Right kidney (tissue), 1 donor: ENCODE results near the gene MID1.

ENCODE experiments used
- DNase-seq: peaks from one replicate; pipeline ENCODE4 v3.0.0-alpha.2; 2016

MID1 gene

DNA sequence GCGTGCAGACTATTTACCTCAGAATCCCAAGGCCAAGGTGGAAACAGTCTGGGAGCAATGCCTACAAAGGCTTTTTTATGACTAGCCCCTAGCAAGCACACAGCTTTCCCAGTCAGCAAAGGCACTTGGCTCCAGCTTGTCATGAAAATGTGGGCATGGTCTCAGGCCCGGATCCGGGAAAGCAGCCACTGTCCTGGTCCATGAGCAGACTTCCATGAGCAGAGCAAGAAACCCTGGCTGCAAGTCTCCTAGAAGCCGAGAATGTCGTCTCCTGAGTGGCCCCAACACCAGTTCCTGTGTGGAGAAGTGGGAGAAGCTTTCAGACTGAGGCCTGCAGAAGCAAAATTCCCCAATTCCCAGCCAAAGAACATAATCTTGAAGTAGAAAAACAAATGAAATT lies 190.5 kb downstream of the MID1 start:
- DNase-seq, result no peak

DNA sequence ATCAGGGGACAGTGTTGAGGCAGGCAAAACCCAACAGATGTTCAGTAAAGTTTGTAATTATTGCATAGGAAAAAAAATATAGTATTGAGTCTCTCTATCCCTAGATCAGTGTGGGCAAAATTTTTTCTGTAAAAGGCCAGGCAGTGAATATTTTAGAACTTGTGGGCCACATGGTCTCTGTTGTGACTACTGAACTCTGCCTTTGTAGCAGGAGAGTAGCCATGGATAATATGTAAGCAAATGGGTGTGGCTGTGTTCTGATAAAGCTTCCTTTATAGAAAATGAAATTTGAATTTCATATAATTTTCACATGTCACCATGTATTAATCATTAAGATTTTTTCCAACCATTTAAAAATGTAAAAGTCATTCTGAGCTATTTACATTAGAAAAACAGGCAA lies 193.1 kb downstream of the MID1 start:
- no peak for DNase-seq

DNA sequence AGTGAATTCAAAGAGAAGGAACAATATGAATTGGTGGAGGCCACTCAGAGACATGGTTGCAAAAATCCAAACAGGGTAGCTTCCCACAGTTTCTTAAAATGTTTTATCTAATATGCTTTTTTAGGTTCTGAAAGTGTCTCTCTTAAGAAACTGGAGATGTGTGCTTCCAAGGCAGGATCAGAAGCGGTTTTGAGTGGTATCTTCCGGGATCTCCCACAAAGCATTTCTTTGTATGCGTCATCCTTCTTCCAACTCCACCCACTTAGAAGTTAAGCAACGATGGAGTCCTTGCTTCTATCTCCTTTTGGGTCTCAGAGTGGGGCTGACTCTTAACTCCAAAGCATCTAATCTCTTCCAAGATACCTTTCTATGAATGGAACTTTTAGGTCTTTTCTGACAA lies 196.7 kb downstream of the MID1 start:
- no peak for DNase-seq

DNA sequence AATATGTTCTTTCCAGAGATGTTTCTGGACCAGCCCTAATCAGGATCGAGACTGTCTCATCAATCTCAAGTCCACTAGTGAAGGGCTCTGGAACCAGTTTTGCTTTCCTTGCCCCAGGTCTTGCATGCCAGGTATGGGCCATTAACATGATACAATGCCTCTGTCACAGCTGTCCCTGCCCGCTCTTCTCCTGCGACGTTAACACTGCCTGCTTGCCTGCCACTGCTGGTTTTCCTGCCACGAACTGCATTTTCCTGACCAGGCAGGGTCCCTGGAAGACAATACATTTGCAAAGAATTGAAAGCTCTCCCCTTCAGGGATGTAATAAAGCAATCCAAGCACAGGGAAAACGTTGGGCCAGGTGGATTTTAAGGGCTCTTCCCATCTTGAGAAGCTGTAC lies 200.3 kb downstream of the MID1 start:
- DNase-seq, result no peak

DNA sequence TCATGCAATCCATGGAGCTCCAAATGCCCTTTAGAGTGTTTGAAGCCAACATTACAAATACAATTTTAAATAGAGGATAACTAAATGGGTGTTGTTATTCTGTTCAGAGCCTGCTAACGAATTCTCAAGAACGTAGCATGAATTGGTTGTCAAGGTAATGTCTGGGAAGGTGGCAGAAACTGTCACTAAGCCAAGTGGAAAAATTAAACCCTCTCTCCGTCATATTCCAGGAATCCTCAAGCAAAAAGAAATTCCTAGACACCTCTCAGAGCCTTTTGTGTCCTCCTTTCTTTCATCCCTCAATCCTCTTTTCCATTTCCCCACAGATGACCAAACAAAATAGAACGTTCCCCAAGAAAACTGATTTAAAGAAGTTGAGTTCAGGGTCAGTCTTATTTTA lies 204.0 kb downstream of the MID1 start:
- DNase-seq, result no peak

DNA sequence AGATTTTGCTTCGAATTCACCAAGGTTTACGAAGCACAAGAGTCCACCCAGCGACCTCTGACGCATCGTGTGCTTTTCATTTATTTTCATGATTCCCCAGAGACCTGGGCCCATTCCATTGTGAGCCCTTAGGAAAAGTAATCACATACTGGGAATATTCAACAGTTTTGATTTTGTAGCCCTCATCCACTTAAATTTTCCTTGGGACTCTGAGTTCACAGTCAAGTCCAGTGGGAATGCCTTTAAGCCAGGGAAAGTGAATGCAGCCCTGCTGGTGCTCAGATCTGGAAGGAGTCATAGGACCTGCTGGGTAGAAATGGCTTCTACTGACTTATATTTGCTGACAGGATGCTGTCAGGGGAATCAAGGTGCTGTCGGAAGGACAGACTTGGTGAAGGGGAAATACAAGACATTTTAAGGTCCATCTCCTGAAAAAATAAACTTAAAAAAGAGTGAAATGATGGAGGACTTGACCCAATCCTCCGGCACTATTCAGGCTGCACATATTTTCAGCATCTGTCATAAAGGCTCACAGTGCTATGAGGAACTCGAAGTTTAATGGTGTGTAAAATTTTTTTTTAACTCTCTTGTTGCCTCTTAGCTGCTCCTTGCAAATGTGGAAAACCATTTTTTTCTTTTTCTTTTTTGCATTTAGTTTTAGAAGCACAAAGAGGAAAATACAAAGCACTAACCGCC lies 204.9 kb downstream of the MID1 start:
- DNase-seq, result no peak

DNA sequence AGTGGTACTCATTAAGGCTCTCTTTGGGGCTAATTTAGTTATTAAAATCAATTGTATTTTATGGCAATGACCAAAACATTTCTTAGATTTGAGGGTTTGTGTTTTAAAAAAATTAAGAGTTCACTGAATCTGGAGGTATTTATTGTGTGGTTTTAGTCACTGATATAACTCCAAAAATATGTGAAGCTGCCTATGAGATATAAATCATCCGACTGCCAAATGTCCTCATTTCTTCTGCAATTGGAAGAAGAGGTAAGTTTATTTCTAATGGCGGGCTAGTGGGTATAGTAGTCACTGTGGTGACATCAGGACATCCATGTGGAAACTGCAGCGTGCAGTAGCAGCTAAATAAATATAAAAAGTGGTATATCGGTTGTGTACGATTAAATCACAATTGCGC lies 205.5 kb downstream of the MID1 start:
- no peak for DNase-seq

DNA sequence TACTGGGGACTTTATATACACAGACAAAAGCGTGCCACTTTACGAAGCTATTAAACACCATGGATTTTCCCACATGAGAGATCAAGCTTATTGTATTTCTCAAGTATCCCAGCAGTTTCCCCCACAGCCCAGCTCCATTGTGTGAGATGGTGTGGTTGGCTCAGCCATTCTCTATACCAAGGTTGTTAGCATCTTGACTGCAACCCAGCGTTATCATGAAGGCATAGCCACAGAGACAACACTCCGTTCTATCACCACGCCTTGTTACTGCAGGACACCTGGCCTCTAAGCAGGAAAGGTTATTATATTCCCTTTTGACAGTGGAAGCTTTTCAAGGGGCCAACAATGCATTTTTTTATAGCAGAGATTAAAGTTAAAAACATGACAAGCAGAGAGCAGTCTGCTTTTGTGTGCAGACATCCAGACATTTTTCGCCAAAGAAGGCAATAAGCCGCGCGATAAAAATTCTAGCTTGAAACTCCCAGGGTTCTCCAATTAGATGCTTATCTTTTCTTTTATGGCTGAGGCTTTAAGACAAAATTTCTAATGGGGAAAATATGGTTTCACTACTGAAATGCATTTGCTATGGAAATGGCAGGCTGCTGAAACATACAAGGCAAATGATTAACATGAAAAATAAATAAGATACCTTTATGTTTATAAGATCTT lies 206.1 kb downstream of the MID1 start:
- DNase-seq, result no peak

DNA sequence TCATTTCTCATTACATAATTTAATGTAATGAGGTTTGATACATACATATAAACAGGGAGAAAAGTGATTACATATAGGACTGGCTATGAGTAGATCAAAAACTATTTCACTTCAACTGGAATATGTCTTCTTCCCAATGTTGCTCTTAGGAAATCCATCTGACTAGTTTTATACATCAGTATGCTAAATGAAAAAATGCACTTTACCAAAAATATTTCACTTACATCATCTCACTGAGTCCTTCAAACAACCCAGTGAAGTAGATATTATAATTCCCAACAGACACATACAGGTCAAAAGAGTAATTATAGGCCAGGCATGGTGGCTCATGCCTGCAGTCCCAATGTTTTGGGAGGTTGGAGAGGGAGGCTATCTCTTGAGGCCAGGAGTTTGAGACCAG lies 215.9 kb downstream of the MID1 start:
- no peak for DNase-seq

DNA sequence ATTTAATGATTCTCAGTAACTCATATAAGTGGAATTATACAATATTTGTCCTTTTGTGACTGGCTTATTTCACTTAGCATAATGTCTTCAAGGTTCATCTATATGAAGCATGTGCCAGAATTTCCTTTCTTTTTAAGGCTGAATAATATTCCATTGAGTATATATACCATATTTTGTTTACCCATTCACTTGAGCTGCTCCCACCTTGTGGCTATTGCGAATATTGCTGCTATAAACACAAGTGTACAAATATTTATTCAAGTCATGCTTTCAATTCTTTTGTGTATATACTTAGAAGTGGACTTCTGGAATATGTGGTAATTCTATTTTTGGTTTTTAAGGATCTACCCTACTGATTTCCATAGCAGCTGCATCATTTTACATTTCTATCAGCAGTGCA lies 219.1 kb downstream of the MID1 start:
- no peak for DNase-seq

DNA sequence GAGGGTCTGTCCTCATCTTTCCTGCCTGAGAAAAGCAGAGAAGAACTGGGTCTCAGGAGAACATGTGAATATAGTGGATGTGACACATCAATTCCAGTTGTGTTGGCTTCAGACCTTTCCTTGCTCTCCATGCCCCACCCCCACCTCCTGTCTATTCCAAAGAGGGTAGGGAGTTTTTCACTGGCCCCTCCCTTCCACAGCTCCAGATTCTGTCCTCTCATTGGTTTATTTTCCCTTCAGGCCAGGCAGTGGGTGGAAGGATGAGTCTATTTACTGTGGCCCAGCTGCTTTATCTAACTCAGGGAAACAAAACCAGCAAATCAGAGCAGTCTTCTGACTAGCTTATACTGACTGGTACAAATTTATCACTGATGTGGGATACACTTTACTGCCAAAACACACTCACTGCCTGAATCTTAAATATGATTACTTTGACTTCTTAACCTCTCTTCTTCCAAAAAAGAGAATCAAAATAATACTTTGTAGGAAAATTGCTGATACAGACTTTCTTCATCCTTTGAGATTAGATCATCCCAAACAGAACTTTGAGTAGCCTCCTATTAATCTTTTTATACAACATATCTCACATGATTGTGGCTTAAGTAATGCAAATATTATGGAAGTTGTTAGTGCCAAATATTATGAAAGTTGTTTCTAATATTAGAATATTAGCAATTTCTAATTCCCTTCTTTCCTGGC lies 221.2 kb downstream of the MID1 start:
- no peak for DNase-seq

DNA sequence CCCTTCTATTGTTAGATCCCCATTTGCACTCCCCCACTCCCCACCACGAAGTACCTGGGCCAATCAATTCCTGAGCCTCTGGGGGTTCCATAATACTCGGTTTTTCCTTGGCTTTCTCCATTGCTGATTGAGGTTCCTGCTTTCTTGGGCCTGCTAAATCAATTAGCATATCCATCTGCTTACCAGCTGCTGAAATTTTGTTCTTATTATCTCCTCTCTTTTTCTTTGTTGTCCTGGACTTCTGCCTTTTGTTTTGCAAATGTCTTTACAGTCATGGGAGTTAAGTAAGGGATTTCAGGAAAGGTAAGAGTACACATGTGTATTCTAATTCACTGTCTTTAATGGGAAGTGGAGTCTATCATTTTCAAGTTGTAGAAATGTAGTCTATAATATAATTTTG lies 222.2 kb downstream of the MID1 start:
- no peak for DNase-seq

DNA sequence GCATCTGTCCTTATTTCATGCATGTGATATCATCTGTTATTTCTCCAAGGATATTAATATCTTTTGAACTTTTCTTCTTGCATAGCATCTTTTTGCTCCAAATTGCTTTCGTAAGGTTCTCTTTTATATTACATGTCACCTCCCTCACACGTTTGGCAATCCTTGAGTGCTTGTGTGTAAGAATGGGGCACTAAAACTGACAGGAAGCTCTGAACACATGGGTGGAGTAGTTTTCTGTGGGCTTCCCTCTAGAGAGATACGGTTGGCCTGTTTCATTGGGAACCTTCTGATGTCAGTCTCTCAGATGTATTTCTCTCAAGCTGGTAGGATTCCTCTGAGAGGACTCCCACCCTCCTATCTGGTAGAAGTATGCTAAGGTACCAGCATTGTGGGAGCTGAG lies 223.0 kb downstream of the MID1 start:
- no peak for DNase-seq

DNA sequence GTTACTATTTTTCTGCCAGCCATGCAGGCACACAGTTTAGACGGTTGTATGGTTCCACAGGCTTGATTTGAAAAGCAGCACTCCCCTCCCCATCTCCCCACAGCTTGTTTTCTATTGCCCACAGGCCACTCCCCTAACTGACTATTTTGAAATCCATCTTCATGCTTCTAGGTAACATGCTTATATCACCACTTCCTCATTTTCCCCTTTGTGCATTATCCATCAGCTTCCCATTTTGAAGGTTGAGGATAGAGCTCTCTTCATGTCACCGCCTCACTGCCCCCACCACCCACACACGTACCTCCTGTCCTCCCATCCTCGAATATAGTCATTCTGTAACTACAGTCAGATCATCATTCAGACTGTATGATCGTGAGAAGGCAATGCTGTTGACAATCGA lies 224.7 kb downstream of the MID1 start:
- DNase-seq, result no peak
